GM12864 (cell line): ENCODE results near the gene ABCA13.

Experiments
- DNase-seq: peaks from one replicate; pipeline ENCODE4 v3.0.0-alpha.2; 2011; ENCODE audit warnings: low read depth
- H3K4me3 ChIP-seq: 2 replicates; pipeline ENCODE4 v1.5.1; 2011; ENCODE audit warnings: mild to moderate bottlenecking, low read depth, low read length, control low read depth
- CTCF ChIP-seq: IDR thresholded peaks from 2 replicates; pipeline ENCODE4 v1.5.1; 2011; ENCODE audit warnings: low read depth, mild to moderate bottlenecking, moderate library complexity, low read length, control low read depth, inconsistent platforms; ENCODE audit errors: missing control alignments

Gene ABCA13

GRCh38 chr7:48305661-48306060 is 134.4 kb downstream of the ABCA13 start:
- no peak for DNase-seq
- TF ChIP-seq CTCF: no peak
- no peak overlapping the region for H3K4me3 ChIP-seq

- TF ChIP-seq CTCF: no peak
Observed at GRCh38 chr7:48307041-48307714, 135.9 kb downstream of the ABCA13 start.

GRCh38 chr7:48309720-48310119 is 138.5 kb downstream of the ABCA13 start:
- no peak overlapping the region for H3K4me3 ChIP-seq
- TF ChIP-seq CTCF: no peak
- no peak for DNase-seq

More at GRCh38 chr7:48307041-48307714, 135.9 kb downstream of the ABCA13 start:
- H3K4me3 ChIP-seq: no peak overlapping the region
- DNase-seq: no peak

GRCh38 chr7:48311464-48312100 is 140.3 kb downstream of the ABCA13 start:
- H3K4me3 ChIP-seq: no peak overlapping the region
- TF ChIP-seq CTCF: no peak
- no peak for DNase-seq

- H3K4me3 ChIP-seq: no peak overlapping the region
- no peak for DNase-seq
- no peak for TF ChIP-seq CTCF
Observed at GRCh38 chr7:48312151-48312550, 140.9 kb downstream of the ABCA13 start.

GRCh38 chr7:48316768-48317167 is 145.5 kb downstream of the ABCA13 start:
- no peak overlapping the region for H3K4me3 ChIP-seq
- DNase-seq: no peak
- no peak for TF ChIP-seq CTCF

GRCh38 chr7:48317360-48317759 is 146.1 kb downstream of the ABCA13 start:
- TF ChIP-seq CTCF: no peak
- H3K4me3 ChIP-seq: no peak overlapping the region
- DNase-seq: no peak
